ENCODE data around the gene RNF103. TPM values are rescaled to one million over a fixed set of nuclear protein-coding genes. Genes with fewer than 3 reads are reported as not detected.

The RNF103 gene
- total RNA-seq, 1 experiment from 2014 or later = 12.4 TPM

DNA sequence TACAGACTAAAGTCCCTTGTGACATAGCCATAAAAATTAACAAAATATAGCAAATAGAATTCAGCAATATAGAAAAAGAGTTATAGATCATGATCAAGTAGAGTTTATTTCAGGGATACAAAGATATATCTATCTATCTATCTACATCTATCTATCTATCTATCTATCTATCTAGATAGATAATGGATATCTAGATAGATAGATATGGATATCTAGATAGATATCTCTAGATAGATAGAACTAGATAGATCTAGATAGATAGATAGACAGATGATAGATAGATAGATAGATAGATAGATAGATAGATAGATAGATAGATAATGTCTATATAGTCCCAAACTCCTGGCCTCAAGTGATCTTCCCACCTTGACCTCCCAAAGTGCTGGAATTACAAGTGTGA is 43.1 kb downstream of the RNF103 start:
- H3K27ac Mint-ChIP-seq (ENCODE audit: low read depth, unreplicated experiment) = no peak overlapping the region
- peaks cover 7% of the 10 kb centered on the region for H3K9me3 Mint-ChIP-seq (ENCODE audit: unreplicated experiment)
- POLR2A ChIA-PET = no interaction called here
- no TSS peak for BruUV-seq (replicated peaks)
- no peaks in the 10 kb centered on the region for H3K4me1 Mint-ChIP-seq (ENCODE audit: insufficient read depth, unreplicated experiment)
- intact Hi-C loops (cut with micrococcal nuclease) = no loop called here
- no peak for DNase-seq (ENCODE audit: unreplicated experiment)
- CTCF ChIA-PET = interaction anchor here (0.6 kb wide), 1 partner anchor 42 kb away, joined by 3 read pairs; no protein-coding TSS in a partner anchor
- no peaks in the 10 kb centered on the region for H3K36me3 Mint-ChIP-seq (ENCODE audit: insufficient read depth, unreplicated experiment)
- TF ChIP-seq, protein P1, sequence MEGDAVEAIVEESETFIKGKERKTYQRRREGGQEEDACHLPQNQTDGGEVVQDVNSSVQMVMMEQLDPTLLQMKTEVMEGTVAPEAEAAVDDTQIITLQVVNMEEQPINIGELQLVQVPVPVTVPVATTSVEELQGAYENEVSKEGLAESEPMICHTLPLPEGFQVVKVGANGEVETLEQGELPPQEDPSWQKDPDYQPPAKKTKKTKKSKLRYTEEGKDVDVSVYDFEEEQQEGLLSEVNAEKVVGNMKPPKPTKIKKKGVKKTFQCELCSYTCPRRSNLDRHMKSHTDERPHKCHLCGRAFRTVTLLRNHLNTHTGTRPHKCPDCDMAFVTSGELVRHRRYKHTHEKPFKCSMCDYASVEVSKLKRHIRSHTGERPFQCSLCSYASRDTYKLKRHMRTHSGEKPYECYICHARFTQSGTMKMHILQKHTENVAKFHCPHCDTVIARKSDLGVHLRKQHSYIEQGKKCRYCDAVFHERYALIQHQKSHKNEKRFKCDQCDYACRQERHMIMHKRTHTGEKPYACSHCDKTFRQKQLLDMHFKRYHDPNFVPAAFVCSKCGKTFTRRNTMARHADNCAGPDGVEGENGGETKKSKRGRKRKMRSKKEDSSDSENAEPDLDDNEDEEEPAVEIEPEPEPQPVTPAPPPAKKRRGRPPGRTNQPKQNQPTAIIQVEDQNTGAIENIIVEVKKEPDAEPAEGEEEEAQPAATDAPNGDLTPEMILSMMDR (IDR thresholded peaks at IDR 0.05; ENCODE audit: unreplicated experiment) = no peak
- H3K4me3 Mint-ChIP-seq (ENCODE audit: unreplicated experiment) = no peak overlapping the region
- H3K27me3 Mint-ChIP-seq (ENCODE audit: insufficient read depth, unreplicated experiment) = no peaks in the 10 kb centered on the region

DNA sequence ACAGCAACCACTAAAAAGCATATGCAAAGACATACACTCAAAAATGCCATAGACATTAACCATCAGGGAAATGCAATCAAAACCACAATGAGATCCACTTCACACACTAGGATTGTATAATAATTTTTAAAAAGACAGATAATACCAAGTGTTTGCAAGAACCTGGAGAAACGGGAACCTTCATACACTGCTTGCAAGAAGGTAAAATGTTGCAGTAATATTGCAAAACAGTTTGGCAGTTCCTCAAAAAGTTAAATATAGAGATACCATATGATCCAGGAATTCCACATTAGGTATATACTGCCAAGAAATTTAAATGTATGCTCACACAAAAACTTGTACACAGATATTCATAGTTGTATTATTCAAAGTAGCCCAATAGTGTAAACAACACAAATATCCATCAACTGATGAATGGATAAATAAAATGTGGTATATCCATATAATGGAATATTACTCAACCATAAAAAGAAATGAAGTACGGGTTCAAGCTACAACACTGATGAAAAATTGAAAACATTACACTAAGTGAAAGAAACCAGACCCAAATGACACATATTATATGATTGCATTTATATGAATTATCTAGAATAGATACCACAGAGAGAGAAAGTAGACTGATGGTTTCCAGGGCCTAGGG is 45.7 kb downstream of the RNF103 start:
- H3K9me3 Mint-ChIP-seq (ENCODE audit: unreplicated experiment) = peaks cover 7% of the 10 kb centered on the region
- ChIA-PET POLR2A (no interaction called here), CTCF (no interaction called here)
- H3K27ac Mint-ChIP-seq (ENCODE audit: low read depth, unreplicated experiment) = no peak overlapping the region
- no peaks in the 10 kb centered on the region for H3K4me1 Mint-ChIP-seq (ENCODE audit: insufficient read depth, unreplicated experiment)
- H3K27me3 Mint-ChIP-seq (ENCODE audit: insufficient read depth, unreplicated experiment) = no peaks in the 10 kb centered on the region
- no peaks in the 10 kb centered on the region for H3K36me3 Mint-ChIP-seq (ENCODE audit: insufficient read depth, unreplicated experiment)
- H3K4me3 Mint-ChIP-seq (ENCODE audit: unreplicated experiment) = no peak overlapping the region
- no peak for DNase-seq (ENCODE audit: unreplicated experiment)
- TF ChIP-seq, protein P1 (IDR thresholded peaks at IDR 0.05; ENCODE audit: unreplicated experiment) = no peak
- no TSS peak for BruUV-seq (replicated peaks)
- intact Hi-C loops (cut with micrococcal nuclease) = no loop called here

DNA sequence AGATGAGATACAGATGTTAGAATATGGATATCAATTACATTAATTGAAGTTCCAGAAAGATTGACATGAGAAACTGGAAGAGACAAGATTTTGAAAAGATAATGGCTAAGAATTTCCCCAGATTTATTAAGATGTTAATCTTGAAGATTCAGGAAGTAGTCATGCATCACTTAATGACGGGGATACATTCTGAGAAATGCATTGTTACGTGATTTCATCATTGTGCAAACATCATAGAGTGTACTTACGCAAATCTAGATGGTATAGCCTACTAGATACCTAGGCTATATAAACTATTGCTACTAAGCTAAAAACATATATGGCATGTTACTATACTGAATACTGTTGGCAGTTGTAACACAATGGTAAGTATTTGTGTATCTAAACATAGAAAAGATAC is 53.6 kb downstream of the RNF103 start:
- TF ChIP-seq, protein P1 (IDR thresholded peaks at IDR 0.05; ENCODE audit: unreplicated experiment) = no peak
- no peak overlapping the region for H3K4me3 Mint-ChIP-seq (ENCODE audit: unreplicated experiment)
- no peak for DNase-seq (ENCODE audit: unreplicated experiment)
- H3K27me3 Mint-ChIP-seq (ENCODE audit: insufficient read depth, unreplicated experiment) = no peaks in the 10 kb centered on the region
- intact Hi-C loops (cut with micrococcal nuclease) = no loop called here
- H3K9me3 Mint-ChIP-seq (ENCODE audit: unreplicated experiment) = no peaks in the 10 kb centered on the region
- CTCF ChIA-PET = no interaction called here
- H3K4me1 Mint-ChIP-seq (ENCODE audit: insufficient read depth, unreplicated experiment) = no peaks in the 10 kb centered on the region
- H3K27ac Mint-ChIP-seq (ENCODE audit: low read depth, unreplicated experiment) = no peak overlapping the region
- no peaks in the 10 kb centered on the region for H3K36me3 Mint-ChIP-seq (ENCODE audit: insufficient read depth, unreplicated experiment)
- POLR2A ChIA-PET = no interaction called here
- no TSS peak for BruUV-seq (replicated peaks)

DNA sequence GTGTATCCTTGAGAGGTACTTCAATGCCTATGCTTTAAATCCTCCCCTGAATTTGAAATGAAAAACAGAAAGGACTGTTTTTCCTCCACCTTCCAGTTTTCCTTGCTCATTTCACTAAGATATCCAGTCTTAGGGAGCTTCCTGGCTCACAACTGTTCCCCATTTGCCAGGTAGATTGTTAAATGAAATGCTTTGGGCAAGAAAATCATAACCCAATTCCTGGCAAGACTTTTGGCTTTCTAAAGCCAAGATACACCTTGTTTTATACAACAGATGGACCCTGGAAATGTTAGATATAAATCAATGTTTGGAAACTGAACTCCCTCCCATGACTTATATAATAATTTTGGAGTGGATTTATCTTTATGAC is 56.9 kb downstream of the RNF103 start:
- intact Hi-C loops (cut with micrococcal nuclease) = no loop called here
- Mint-ChIP-seq H3K4me1 (ENCODE audit: insufficient read depth, unreplicated experiment) (peaks cover 12% of the 10 kb centered on the region), H3K36me3 (ENCODE audit: insufficient read depth, unreplicated experiment) (peaks cover 11% of the 10 kb centered on the region), H3K27me3 (ENCODE audit: insufficient read depth, unreplicated experiment) (no peaks in the 10 kb centered on the region), H3K4me3 (ENCODE audit: unreplicated experiment) (no peak overlapping the region), H3K27ac (ENCODE audit: low read depth, unreplicated experiment) (no peak overlapping the region), H3K9me3 (ENCODE audit: unreplicated experiment) (no peaks in the 10 kb centered on the region)
- DNase-seq (ENCODE audit: unreplicated experiment) = no peak
- TF ChIP-seq, protein P1 (IDR thresholded peaks at IDR 0.05; ENCODE audit: unreplicated experiment) = no peak
- ChIA-PET CTCF (no interaction called here), POLR2A (no interaction called here)
- BruUV-seq (replicated peaks) = no TSS peak
